Stimulated activated CD4-positive, alpha-beta T cell treated with anti-CD3 and anti-CD28 coated beads, Interleukin-12 subunit alpha, Interleukin-12 subunit beta, amount 100 ng/mL, for 24 hours (primary cell): ENCODE data around the gene ERBB4.
"Not testable (repeated sequence)": the region's sequence is repeated elsewhere in the genome, so short reads cannot be mapped to it uniquely, and the experiment has no call there.

Experiments used
- DNase-seq, 2 experiments: peaks; one replicate each; pipeline ENCODE4 v3.0.0-alpha.2; 2020; ENCODE audit warnings: low read depth in 2 of 2

The ERBB4 gene

GRCh38 chr2:211741966-211742365, 796.6 kb downstream of the ERBB4 start:
- no peak for DNase-seq

DNA sequence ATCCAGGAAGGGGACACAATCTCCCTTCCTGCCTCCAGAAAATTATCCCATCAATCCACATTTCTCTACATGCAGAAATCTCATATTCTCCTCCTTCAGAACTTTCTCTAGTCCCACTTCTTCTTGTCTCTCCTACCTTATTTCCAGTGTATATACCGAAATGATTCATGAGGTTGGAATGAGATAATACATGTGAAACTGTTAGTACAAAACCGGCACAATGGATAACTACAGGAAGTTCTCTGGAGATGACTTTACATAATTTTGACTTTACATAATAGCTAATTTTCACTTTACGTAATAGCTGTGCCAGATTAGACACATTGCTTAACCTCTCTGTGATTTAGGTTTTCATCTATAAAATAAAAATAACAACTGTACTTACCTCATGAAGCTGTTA, 801.3 kb downstream of the ERBB4 start:
- no peak for DNase-seq

DNA sequence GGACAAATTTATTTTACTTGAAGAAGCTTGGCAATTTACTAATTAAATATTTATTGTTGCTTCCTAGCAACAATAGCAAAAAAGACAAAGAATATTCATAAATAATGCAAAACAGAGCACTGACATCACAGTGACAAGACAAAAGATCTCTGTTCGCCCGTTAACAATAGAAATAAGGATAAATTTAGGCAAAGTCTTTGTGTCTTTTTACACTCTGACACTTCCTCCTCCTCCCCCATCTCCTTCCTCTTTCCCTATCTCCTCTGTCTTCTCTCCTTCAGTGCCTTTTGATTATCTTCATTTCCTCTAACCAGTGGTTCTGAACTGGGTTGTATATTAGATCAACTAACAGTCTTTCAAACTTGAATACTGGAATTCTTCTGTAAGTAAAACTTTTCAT, 808.4 kb downstream of the ERBB4 start:
- DNase-seq, result no peak

- DNase-seq, result no peak
Observed at GRCh38 chr2:211729433-211729832, 809.2 kb downstream of the ERBB4 start.

GRCh38 chr2:211724933-211725332, 813.7 kb downstream of the ERBB4 start:
- DNase-seq, result no peak

- no peak for DNase-seq
Observed at GRCh38 chr2:211723398-211723797, 815.2 kb downstream of the ERBB4 start.

GRCh38 chr2:211722928-211723327, 815.7 kb downstream of the ERBB4 start:
- DNase-seq, result no peak

GRCh38 chr2:211721874-211722273, 816.7 kb downstream of the ERBB4 start:
- DNase-seq, result not testable (repeated sequence)

GRCh38 chr2:211709389-211709788, 829.2 kb downstream of the ERBB4 start:
- no peak for DNase-seq

GRCh38 chr2:211692689-211693088, 845.9 kb downstream of the ERBB4 start:
- no peak for DNase-seq

- DNase-seq, result no peak
Observed at GRCh38 chr2:211690736-211691135, 847.9 kb downstream of the ERBB4 start.

DNA sequence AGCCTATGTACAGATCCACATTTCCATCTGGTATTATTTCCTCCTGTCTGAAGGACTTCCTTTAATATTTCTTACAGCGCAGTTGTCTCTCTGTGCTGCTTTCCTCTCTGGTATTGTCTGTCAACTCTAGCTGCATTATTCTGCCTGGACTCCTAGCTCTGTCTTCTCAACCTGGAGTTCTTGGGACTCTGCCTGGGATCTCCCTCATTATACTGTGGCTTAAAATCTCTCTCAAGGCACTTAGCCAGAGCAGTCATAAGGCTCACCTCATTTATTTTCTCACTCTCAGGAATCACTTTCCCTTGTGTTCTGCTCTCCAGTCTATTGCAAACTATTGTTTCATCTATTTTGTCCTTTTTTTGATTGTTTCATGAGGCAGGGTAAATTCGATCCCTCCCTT, 850.4 kb downstream of the ERBB4 start:
- DNase-seq, result no peak

DNA sequence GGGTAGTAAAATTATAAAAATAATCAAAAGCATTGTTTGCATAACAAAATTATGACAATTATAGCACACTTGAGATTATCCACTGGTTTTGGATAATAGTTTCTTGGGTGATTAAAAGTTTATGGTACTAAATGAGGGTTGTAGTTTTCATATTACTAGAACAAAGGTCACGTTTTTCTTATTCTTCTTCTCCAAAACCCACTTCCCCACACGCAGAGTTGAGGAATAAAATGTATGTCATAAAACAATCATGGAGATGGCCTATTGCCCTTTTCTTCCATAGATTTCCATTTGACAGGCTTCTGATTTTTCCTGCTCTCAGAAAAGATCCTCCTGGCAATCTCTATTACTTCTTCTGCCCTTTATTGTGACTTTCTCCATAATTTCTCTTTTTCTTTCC, 863.9 kb downstream of the ERBB4 start:
- DNase-seq, result no peak

GRCh38 chr2:211673133-211673905, 865.3 kb downstream of the ERBB4 start:
- DNase-seq, result no peak

DNA sequence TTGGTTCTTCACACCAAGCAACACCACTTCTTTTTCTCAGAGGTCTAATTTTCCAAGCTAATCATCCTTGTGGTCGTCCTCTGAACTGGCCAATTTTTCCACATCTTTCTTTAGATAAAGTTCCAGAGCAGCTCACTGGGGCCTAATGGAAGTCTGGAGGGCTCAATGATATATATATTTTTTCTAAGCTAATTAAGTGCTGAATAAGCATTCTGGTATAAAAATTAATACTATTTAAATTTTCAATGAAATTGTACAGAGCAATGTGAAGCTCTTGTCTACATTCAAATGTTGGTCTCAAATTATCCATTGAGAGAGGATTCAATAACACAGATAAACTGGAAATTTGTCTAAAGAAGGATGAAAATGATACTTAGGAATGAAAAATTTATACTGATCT, 866.6 kb downstream of the ERBB4 start:
- no peak for DNase-seq

GRCh38 chr2:211665299-211665698, 873.3 kb downstream of the ERBB4 start:
- no peak for DNase-seq

DNA sequence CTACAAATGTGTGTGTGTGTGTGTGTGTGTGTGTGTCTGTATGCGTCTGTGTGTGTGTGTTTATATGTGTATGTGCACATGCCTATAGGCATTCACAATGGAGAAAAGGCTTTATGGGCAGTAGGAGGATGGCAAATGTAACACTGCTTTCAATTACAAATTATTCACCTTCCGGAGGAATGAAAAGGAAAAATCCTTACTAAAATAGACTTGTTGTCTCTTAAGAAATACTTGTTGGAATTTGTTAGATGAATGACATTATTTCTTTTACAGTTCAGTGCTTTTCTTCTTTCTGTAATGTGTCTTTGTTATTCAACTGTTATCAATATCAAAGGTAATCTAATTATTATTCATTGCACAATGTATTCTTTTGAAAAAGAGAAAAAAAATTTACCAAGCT, 874.3 kb downstream of the ERBB4 start:
- no peak for DNase-seq

- DNase-seq, result no peak
Observed at GRCh38 chr2:211654211-211654780, 884.3 kb downstream of the ERBB4 start.

GRCh38 chr2:211652327-211652726, 886.3 kb downstream of the ERBB4 start:
- DNase-seq, result no peak

- no peak for DNase-seq
Observed at GRCh38 chr2:211649331-211649730, 889.3 kb downstream of the ERBB4 start.

- DNase-seq, result no peak
Observed at GRCh38 chr2:211631503-211631902, 907.1 kb downstream of the ERBB4 start.

DNA sequence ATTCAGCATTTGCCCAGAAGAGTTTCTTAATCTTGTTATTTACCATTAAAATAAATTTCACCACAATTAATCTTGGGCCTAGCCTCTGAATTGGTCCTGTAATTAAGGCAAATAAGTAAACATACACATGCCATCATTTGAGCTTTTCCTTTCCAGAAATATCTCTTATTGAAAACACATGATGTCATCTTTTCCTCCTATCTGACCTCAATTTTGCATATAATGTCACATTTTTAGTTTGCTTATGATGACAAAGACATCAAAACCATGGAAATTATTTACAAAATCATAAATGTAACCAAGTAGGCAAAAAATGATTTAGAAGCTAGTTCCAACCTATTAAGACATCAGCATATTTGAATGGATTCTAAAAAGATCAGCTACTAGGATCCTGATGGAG, 915.5 kb downstream of the ERBB4 start:
- no peak for DNase-seq

DNA sequence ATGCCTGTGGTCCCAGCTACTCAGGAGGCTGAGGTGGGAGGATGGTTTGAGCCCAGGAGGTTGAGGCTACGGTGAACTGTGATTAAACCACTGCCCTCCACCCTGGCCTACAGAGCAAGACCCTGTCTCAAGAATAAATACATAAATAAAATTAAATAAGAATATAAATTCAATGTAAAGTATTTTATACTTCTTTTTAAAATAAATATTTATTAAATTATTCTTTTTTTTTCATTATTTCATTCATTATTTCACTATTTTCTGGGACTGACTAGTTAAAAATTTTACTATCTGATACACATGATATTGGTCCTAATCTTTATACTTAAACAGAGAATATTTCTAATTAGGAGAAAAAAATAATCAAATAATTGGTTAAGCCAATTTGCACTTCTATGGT, 917.6 kb downstream of the ERBB4 start:
- DNase-seq, result no peak

GRCh38 chr2:211617803-211618202, 920.8 kb downstream of the ERBB4 start:
- DNase-seq, result no peak
